Skeletal muscle cell (primary cell): Measurements from ENCODE around the gene PSMB4.
"Not testable (repeated sequence)": the region's sequence is repeated elsewhere in the genome, so short reads cannot be mapped to it uniquely, and the experiment has no call there.

Source experiments
- DNase-seq: peaks from one replicate; pipeline ENCODE4 v3.0.0-alpha.2; 2010; ENCODE audit warnings: low read depth
- H3K4me3 ChIP-seq: 2 replicates; pipeline ENCODE4 v1.5.1; 2011; ENCODE audit warnings: low read depth, mild to moderate bottlenecking, control low read depth, low read length, moderate library complexity

Gene PSMB4

DNA sequence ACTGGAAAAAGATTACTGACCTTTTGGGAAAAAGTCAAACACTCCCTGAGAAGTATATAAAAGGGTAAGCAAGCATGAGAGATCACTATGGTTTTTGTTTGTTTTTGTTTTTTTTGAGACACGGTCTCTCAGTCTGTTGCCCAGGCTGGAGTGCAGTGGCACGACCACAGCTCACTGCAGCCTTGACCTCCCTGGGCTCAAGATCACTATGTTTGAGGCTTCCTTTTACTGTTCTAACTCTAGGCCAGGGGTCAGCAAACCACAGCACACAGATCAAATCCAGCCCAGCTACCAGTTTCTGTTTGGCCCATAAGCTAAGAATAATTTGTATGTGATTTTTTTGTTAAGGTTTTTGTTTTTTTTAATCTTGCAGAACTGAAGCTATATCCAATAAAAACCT lies 25.7 kb downstream of the PSMB4 start:
- no peak overlapping the region for H3K4me3 ChIP-seq
- no peak for DNase-seq

DNA sequence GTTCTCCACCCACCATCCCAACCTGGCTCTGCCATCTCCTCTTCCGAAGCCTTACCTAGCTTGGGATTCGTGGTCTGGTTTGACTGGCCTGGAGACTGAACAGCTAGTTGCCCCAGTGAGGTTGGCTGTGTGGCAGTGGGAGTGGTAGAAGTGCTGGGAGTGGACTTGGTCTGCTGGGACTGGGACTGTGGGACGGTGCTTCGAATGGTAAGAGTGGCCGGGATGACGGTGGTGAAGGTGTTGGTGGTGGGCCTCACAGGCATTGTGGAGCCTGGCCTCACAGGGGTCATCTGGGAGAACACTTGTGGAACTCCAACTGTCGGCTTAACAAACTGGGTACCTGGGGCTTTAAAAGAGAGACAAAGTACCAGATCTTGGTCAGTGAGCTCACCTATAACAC lies 28.7 kb downstream of the PSMB4 start:
- DNase-seq = no peak
- H3K4me3 ChIP-seq = no peak overlapping the region

DNA sequence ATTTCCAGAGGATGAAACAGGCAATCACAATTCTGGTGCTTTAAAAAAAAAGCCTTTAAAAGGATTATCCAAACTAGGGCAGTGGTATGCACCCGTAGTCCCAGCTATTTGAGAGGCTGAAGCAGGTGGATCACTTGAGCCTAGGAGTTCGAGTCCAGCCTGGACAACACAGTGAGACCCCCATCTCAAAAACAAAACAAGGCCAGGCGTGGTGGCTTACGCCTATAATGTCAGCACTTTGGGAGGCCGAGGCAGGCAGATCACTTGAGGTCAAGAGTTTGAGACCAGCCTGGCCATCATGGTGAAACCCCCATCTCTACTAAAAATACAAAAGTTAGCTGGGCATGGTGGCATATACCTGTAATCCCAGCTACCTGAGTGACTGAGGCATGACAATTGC lies 34.5 kb downstream of the PSMB4 start:
- H3K4me3 ChIP-seq, DNase-seq: not testable (repeated sequence)

DNA sequence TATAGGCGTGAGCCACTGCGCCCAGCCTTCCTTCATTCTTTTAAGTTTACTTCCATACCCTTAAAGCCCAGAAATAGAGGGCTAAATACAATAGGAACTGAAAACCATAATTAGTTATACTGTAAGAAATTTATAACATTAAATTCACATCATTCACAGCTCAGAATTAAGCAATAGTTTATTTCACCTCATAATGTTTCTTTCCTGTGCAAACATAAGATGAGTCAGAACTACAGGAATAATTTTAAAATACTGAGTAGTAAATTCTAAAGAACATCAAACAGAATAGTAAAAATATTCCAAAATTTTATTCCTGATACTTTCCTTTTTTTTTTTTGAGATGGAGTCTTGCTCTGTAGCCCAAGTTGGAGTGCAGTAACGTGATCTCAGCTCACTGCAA lies 35.8 kb downstream of the PSMB4 start:
- DNase-seq = no peak
- H3K4me3 ChIP-seq = no peak overlapping the region

DNA sequence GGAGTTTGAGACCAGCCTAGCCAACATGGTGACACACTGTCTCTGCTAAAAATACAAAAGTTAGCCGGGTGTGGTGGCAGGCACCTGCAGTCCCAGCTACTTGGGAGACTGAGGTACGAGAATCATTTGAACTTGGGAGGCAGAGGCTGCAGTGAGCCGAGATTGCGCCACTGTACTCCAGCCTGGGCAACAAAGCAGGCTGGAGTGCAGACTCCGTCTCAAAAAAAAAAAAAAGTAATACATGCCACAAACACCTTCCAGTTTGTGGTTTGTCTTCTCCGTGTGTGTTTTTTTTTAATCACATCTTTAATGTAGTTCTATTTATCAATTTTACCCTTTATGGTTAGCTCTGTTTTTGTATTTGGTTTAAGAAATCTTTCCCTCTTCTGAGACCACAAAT lies 37.6 kb downstream of the PSMB4 start:
- no peak for DNase-seq
- H3K4me3 ChIP-seq = no peak overlapping the region

DNA sequence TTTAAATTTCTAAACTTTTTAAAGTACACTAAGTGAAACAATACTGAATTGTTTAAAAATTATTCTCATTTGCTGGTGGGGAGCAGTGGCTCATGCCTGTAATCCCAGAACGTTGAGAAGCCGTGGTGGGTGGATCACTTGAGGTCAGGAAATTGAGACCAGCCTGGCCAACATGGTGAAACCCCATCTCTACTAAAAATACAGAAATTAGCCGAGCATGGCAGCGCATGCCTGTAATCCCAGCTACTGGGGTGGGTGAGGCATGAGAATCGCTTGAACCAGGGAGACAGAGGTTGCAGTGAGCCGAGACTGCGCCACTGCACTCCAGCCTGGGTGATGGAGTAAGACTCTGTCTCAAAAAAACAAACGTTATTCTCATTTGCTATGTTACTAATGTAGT lies 38.0 kb downstream of the PSMB4 start:
- DNase-seq, H3K4me3 ChIP-seq: not testable (repeated sequence)

DNA sequence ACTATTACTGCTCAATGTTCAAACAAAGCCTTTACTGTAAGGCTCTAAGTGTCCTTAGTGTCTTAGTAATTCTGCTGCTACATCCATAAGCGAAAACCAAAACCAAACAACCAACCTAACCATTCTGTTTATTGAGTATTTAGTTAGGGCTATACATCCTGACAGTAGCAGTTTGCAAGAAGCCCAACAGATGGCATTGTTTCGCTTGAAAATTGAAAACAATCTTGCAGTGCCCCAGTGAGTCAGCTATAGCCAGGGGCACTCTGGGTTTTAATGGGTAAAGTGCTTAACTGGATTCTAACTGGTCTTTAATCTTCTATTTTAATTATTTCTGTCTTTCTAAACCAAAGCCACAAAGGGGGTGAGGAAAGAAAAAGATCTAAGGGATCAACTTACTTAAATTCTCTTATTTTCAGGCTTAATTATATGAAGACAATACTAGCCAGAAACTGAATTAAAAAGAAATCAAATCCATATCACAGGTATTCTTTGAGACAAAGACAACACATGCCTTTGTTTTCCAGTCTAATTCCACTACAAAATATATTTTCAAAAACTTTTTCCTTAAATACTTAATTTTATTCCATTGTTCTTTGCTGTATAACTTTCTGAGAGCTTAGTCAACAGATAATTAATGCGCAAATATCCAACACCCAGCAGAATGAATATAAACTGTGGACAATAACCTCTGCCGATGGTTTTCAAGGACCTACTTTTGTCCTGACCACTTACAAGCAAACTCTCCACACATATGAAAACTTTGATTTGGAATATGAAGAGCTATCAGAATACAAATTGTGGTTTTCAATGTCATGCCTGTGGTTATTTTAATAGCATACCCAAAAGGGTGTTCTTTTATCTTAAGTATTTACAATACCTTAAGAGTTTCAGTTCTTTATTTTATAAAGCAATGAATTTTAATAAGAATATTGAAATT lies 44.7 kb downstream of the PSMB4 start:
- H3K4me3 ChIP-seq = no peak overlapping the region
- DNase-seq = peak; percentile 36

DNA sequence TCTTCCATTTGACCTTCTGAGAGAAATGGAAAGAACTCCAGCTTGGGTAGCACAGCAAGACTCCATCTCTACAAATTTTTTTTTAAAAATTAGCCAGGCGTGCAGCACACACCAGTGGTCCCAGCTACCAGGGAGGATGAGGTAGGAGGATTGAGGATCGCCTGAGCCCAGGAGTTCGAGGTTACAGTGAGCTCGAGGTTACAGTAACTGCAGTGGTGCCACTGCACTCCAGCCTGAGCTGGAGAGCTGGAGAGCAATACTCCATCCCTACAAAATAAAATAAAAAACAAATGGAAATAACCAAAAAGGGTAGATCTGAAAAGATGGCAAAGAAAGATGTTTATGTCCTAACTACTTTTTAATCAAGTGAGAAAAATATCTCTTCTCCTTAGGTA lies 45.4 kb downstream of the PSMB4 start:
- H3K4me3 ChIP-seq = no peak overlapping the region
- DNase-seq = no peak

DNA sequence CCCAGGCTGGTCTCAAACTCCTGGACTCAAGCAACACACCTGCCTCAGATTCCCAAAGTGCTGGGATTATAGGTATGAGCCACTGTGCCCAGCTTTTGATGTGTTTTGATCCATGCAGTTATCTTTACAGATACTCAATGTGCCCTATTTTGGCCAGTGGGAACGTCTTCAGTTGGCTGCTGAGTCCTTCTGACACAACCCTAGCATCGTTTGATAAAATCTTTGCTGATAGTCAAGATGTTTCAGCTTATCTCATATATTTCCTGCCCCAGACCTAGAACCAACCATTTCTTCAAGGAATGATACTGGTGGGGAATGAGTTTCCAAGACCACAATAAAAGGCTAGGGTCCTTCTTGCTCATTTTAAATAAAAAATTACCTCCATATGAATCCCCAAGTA lies 48.3 kb downstream of the PSMB4 start:
- no peak for DNase-seq
- H3K4me3 ChIP-seq = no peak overlapping the region
